Trophoblast cell (in vitro differentiated cells and primary cell): ENCODE results near the gene NFIX.

Experiments
- DNase-seq, 2 donors: peaks; one replicate each; pipeline ENCODE4 v3.0.0-alpha.2; 2016
- H2AFZ ChIP-seq: 2 replicates; pipeline ENCODE4 v1.6.1; 2013; ENCODE audit warnings: low read length, moderate library complexity, mild to moderate bottlenecking; ENCODE audit not compliant: insufficient read depth, poor library complexity
- H2AK5ac ChIP-seq: 2 replicates; pipeline ENCODE4 v1.6.1; 2013; ENCODE audit warnings: mild to moderate bottlenecking, low read length
- H2BK120ac ChIP-seq: 2 replicates; pipeline ENCODE4 v1.6.1; 2013; ENCODE audit warnings: low read length, mild to moderate bottlenecking, moderate library complexity; ENCODE audit not compliant: insufficient read depth, poor library complexity
- H2BK12ac ChIP-seq: 2 replicates; pipeline ENCODE4 v1.6.1; 2013; ENCODE audit warnings: mild to moderate bottlenecking, low read length, moderate library complexity
- H2BK5ac ChIP-seq: 2 replicates; pipeline ENCODE4 v1.6.1; 2013; ENCODE audit warnings: low read length, low read depth, moderate library complexity, mild to moderate bottlenecking; ENCODE audit not compliant: poor library complexity
- H3K14ac ChIP-seq: 2 replicates; pipeline ENCODE4 v1.6.1; 2013; ENCODE audit warnings: mild to moderate bottlenecking, low read length
- H3K18ac ChIP-seq: 2 replicates; pipeline ENCODE4 v1.6.1; 2013; ENCODE audit warnings: mild to moderate bottlenecking, low read length
- H3K23ac ChIP-seq: 2 replicates; pipeline ENCODE4 v1.6.1; 2013; ENCODE audit warnings: low read length
- H3K27ac ChIP-seq: 2 replicates; pipeline ENCODE4 v1.5.1; 2013; ENCODE audit warnings: low read depth, mild to moderate bottlenecking, inconsistent platforms, low read length, moderate library complexity
- H3K27me3 ChIP-seq: 2 replicates; pipeline ENCODE4 v1.6.1; 2013; ENCODE audit warnings: inconsistent platforms, mild to moderate bottlenecking, low read length, moderate library complexity; ENCODE audit not compliant: insufficient read depth
- H3K36me3 ChIP-seq, 2 experiments: 1 replicate in 1 of 2; 2 replicates in 1 of 2; pipeline ENCODE4 v1.6.1; 2013; ENCODE audit warnings: low read length in 2 of 2, mild to moderate bottlenecking in 2 of 2, moderate library complexity in 1 of 2; ENCODE audit not compliant: insufficient read depth in 2 of 2, control insufficient read depth in 1 of 2
- H3K4ac ChIP-seq: 2 replicates; pipeline ENCODE4 v1.6.1; 2013; ENCODE audit warnings: low read depth, mild to moderate bottlenecking, low read length, moderate library complexity
- H3K4me1 ChIP-seq, 2 experiments: 1 replicate in 1 of 2; 2 replicates in 1 of 2; pipeline ENCODE4 v1.6.1; 2013; ENCODE audit warnings: low read length in 2 of 2, mild to moderate bottlenecking in 2 of 2, moderate library complexity in 1 of 2; ENCODE audit not compliant: insufficient read depth in 2 of 2, control insufficient read depth in 1 of 2
- H3K4me2 ChIP-seq: 2 replicates; pipeline ENCODE4 v1.6.1; 2013; ENCODE audit warnings: inconsistent platforms, mild to moderate bottlenecking, low read length, moderate library complexity
- H3K4me3 ChIP-seq: 2 replicates; pipeline ENCODE4 v1.5.1; 2013; ENCODE audit warnings: mild to moderate bottlenecking, low read depth, low read length, inconsistent platforms
- H3K79me1 ChIP-seq: one replicate; pipeline ENCODE4 v1.6.1; 2013; ENCODE audit warnings: low read length
- H3K79me2 ChIP-seq: 2 replicates; pipeline ENCODE4 v1.6.1; 2013; ENCODE audit warnings: low read length, mild to moderate bottlenecking; ENCODE audit not compliant: control insufficient read depth, insufficient read depth, poor library complexity
- H3K9ac ChIP-seq: 2 replicates; pipeline ENCODE4 v1.6.1; 2013; ENCODE audit warnings: mild to moderate bottlenecking, low read length
- H3K9me3 ChIP-seq: 2 replicates; pipeline ENCODE4 v1.6.1; 2013; ENCODE audit warnings: low read depth, mild to moderate bottlenecking, control low read depth, inconsistent platforms, low read length; ENCODE audit not compliant: insufficient read depth
- H4K12ac ChIP-seq: 2 replicates; pipeline ENCODE4 v1.6.1; 2013; ENCODE audit warnings: low read depth, mild to moderate bottlenecking, low read length, moderate library complexity
- H4K8ac ChIP-seq: 2 replicates; pipeline ENCODE4 v1.6.1; 2013; ENCODE audit warnings: low read depth, mild to moderate bottlenecking, low read length, moderate library complexity
- H4K91ac ChIP-seq: one replicate; pipeline ENCODE4 v1.6.1; 2013; ENCODE audit warnings: low read depth, mild to moderate bottlenecking, low read length, moderate library complexity
- WGBS: extraction: QIAGEN DNeasy Blood & Tissue Kit; methylation state at CpG from one replicate; pipeline ENCODE4 v1.1.7; 2013; ENCODE audit warnings: missing lambda C conversion rate; ENCODE audit not compliant: insufficient read length, insufficient coverage; ENCODE audit errors: extremely low coverage; 5-methylcytosine and 5-hydroxymethylcytosine counted together

NFIX gene

GRCh38 chr19:13139633-13140311, 144.5 kb downstream of the NFIX start:
- no peak overlapping the region for H4K8ac ChIP-seq
- H4K12ac ChIP-seq: no peak overlapping the region
- no peak overlapping the region for H3K27ac ChIP-seq
- H2AFZ ChIP-seq: no peak overlapping the region
- no peaks in the 10 kb centered on the region for H3K27me3 ChIP-seq
- no peaks in the 10 kb centered on the region for H3K79me1 ChIP-seq
- no peak overlapping the region for H2BK120ac ChIP-seq
- no peak overlapping the region for H4K91ac ChIP-seq
- H3K4me2 ChIP-seq: no peak overlapping the region
- no peak overlapping the region for H3K4me3 ChIP-seq
- no peak overlapping the region for H3K18ac ChIP-seq
- no peak overlapping the region for H2AK5ac ChIP-seq
- H2BK5ac ChIP-seq: no peak overlapping the region
- no peak overlapping the region for H2BK12ac ChIP-seq
- peaks cover 50 to 62% of the 10 kb centered on the region in 2 experiments for H3K36me3 ChIP-seq
- peaks cover 6% of the 10 kb centered on the region for H3K9me3 ChIP-seq
- no peaks in the 10 kb centered on the region for H3K79me2 ChIP-seq
- no peak overlapping the region for H3K4ac ChIP-seq
- no CpG with 5 or more reads among the region's 11 CpGs for WGBS
- H3K14ac ChIP-seq: no peak overlapping the region
- no peak for DNase-seq
- H3K4me1 ChIP-seq: no peaks in the 10 kb centered on the region
- H3K23ac ChIP-seq: no peak overlapping the region
- no peak overlapping the region for H3K9ac ChIP-seq

DNA sequence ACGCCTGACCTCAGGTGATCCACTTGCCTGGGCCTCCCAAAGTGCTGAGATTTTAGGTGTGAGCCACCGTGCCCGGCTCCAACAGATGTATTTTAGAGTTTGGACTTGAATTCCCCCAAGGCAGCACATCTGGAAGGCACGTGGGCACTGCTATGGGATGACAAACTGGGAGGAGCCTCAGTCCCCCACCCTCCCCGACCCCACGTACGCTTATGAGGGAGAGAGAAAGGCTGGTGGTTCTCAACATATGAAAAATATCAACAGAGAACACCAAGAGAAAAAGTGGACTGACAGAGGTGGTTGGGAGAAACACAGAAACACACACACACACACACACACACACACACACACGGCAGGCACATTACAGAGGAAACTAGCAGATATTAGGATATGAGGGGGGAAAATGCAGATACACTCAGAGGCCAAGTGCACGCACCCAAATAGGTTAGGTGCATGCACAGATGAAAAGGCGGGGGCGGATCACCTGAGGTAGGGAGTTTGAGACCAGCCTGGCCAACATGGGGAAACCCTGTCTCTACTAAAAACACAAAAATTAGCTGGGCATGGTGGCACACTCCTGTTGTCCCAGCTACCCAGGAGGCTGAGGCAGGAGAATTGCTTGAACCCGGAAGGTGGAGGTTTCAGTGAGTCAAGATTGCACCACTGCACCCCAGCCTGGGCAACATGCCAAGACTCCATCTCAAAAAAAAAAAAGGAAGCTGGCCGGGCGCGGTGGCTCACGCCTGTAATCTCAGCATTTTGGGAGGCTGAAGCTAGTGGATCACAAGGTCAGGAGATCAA, 151.7 kb downstream of the NFIX start:
- WGBS: no CpG with 5 or more reads among the region's 16 CpGs
- Histone ChIP-seq H3K27ac (no peak overlapping the region), H3K4ac (no peak overlapping the region), H3K14ac (no peak overlapping the region), H3K27me3 (no peaks in the 10 kb centered on the region), H2BK12ac (no peak overlapping the region), H3K79me2 (peaks cover 19% of the 10 kb centered on the region), H3K4me2 (no peak overlapping the region), H4K8ac (no peak overlapping the region), H3K23ac (no peak overlapping the region), H4K91ac (no peak overlapping the region), H3K36me3 (peaks cover 11 to 14% of the 10 kb centered on the region in 2 experiments), H3K4me1 (peaks cover 0 to 3% of the 10 kb centered on the region in 2 experiments), H3K4me3 (no peak overlapping the region), H4K12ac (no peak overlapping the region), H2BK5ac (no peak overlapping the region), H3K9ac (no peak overlapping the region), H3K9me3 (peaks cover 1% of the 10 kb centered on the region), H2AK5ac (no peak overlapping the region), H3K18ac (no peak overlapping the region), H2BK120ac (no peak overlapping the region), H3K79me1 (peaks cover 20% of the 10 kb centered on the region), H2AFZ (no peak overlapping the region)
- DNase-seq: peak in 1 of 2 donors; percentile 31
